MCF 10A (cell line): ENCODE measurements around the gene SUMO4. TPM values are rescaled to one million over a fixed set of nuclear protein-coding genes. Genes with fewer than 3 reads are reported as not detected.

ENCODE experiments used
- BruUV-seq: library from RNA; stranded (reverse); fragments of 400-500 nt; replicated peaks from 2 replicates; lab custom pipeline; 2021; lab: Mats Ljungman, UMichigan
- CTCF ChIA-PET: fragments of 300-600 bp; sonication (Branson Sonifier 250); formaldehyde crosslinking; extraction: SDS; loops from one replicate; lab custom pipeline; 2021; ENCODE audit warnings: antibody characterized with exemption, inconsistent platforms; lab: Yijun Ruan, JAX
- POLR2A ChIA-PET: fragments of 300-600, 350-650 bp; sonication (Branson Sonifier 250); formaldehyde crosslinking; extraction: SDS; loops from one replicate; lab custom pipeline; 2020; ENCODE audit warnings: antibody characterized with exemption, inconsistent platforms; lab: Yijun Ruan, JAX
- DNase-seq: peaks from one replicate; pipeline ENCODE4 v3.0.0-alpha.2; 2018; ENCODE audit not compliant: unreplicated experiment
- H3K27ac Mint-ChIP-seq: one replicate; pipeline ENCODE4 v1.8.0; 2022; ENCODE audit warnings: mild to moderate bottlenecking, low read depth, mixed read lengths; ENCODE audit not compliant: unreplicated experiment
- H3K27me3 Mint-ChIP-seq: one replicate; pipeline ENCODE4 v1.8.0; 2022; ENCODE audit warnings: mixed read lengths; ENCODE audit not compliant: insufficient read depth, unreplicated experiment
- H3K36me3 Mint-ChIP-seq: one replicate; pipeline ENCODE4 v1.8.0; 2022; ENCODE audit warnings: mild to moderate bottlenecking, moderate library complexity, mixed read lengths; ENCODE audit not compliant: insufficient read depth, unreplicated experiment
- H3K4me1 Mint-ChIP-seq: one replicate; pipeline ENCODE4 v1.8.0; 2022; ENCODE audit warnings: mixed read lengths; ENCODE audit not compliant: insufficient read depth, unreplicated experiment
- H3K4me3 Mint-ChIP-seq: one replicate; pipeline ENCODE4 v1.8.0; 2022; ENCODE audit warnings: mild to moderate bottlenecking, moderate library complexity, mixed read lengths; ENCODE audit not compliant: unreplicated experiment
- H3K9me3 Mint-ChIP-seq: one replicate; pipeline ENCODE4 v1.8.0; 2022; ENCODE audit warnings: mixed read lengths; ENCODE audit not compliant: unreplicated experiment
- intact Hi-C: fragments of 100-400 bp; cut with micrococcal nuclease; formaldehyde crosslinking; loops from 2 replicates; pipeline ENCODE4 v1.14.1; 2022
- total RNA-seq: library from RNA; stranded (reverse); gene quantifications from 2 replicates; pipeline ENCODE4 v1.2.3, GENCODE V29; 2022
- TF ChIP-seq, protein P1 (sequence below): fragments of 200-600 bp; IDR thresholded peaks from one replicate; pipeline ENCODE4 v1.8.0; 2022; ENCODE audit warnings: antibody characterized with exemption, mild to moderate bottlenecking; ENCODE audit not compliant: unreplicated experiment

The SUMO4 gene
- total RNA-seq, 1 experiment from 2014 or later = 2.1 TPM

DNA sequence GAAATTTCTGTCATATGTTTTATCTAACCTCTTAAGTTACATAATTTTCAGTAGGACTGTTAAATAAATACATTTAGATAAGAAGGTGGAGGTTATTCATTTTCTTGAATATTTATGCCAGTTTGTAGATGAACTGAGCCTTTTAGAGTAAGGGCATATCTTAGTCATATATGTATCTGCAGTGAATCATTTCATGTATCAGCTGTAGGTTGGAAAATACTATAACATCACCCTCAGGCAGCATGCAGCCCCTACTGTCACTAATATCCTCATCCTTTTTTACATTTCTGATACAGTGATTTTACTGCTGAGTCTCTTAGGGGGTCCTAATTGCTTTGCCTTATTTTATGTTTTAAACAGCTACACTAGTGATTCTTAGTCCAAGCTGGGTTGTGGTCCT, 19.5 kb upstream of the SUMO4 start:
- Mint-ChIP-seq H3K36me3 (peaks cover 65% of the 10 kb centered on the region), H3K27ac (no peak overlapping the region), H3K9me3 (peaks cover 8% of the 10 kb centered on the region), H3K27me3 (no peaks in the 10 kb centered on the region), H3K4me3 (no peak overlapping the region), H3K4me1 (peaks cover 8% of the 10 kb centered on the region)
- intact Hi-C loops = no loop called here
- POLR2A ChIA-PET = interaction anchor here (0.6 to 1.5 kb wide), 4 partner anchors 15 to 60 kb away, joined by 3 to 4 read pairs (median 3); no protein-coding TSS in a partner anchor
- TF ChIP-seq, protein P1, sequence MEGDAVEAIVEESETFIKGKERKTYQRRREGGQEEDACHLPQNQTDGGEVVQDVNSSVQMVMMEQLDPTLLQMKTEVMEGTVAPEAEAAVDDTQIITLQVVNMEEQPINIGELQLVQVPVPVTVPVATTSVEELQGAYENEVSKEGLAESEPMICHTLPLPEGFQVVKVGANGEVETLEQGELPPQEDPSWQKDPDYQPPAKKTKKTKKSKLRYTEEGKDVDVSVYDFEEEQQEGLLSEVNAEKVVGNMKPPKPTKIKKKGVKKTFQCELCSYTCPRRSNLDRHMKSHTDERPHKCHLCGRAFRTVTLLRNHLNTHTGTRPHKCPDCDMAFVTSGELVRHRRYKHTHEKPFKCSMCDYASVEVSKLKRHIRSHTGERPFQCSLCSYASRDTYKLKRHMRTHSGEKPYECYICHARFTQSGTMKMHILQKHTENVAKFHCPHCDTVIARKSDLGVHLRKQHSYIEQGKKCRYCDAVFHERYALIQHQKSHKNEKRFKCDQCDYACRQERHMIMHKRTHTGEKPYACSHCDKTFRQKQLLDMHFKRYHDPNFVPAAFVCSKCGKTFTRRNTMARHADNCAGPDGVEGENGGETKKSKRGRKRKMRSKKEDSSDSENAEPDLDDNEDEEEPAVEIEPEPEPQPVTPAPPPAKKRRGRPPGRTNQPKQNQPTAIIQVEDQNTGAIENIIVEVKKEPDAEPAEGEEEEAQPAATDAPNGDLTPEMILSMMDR = no peak
- CTCF ChIA-PET = interaction anchor here (0.7 to 1.2 kb wide), 2 partner anchors 54 to 319 kb away, joined by 3 read pairs; no protein-coding TSS in a partner anchor
- BruUV-seq = no TSS peak
- DNase-seq = no peak

GRCh38 chr6:149383371-149383770, 16.7 kb upstream of the SUMO4 start:
- ChIA-PET CTCF (interaction anchor here (1.4 kb wide), 1 partner anchor 32 kb away, joined by 3 read pairs; no protein-coding TSS in a partner anchor), POLR2A (interaction anchor here (0.6 kb wide), 2 partner anchors 175 to 384 kb away, joined by 3 read pairs; no protein-coding TSS in a partner anchor)
- TF ChIP-seq, protein P1 = no peak
- intact Hi-C loops = no loop called here
- Mint-ChIP-seq H3K27ac (no peak overlapping the region), H3K4me1 (peaks cover 11% of the 10 kb centered on the region), H3K4me3 (no peak overlapping the region), H3K36me3 (peaks cover 77% of the 10 kb centered on the region), H3K9me3 (peaks cover 6% of the 10 kb centered on the region), H3K27me3 (no peaks in the 10 kb centered on the region)
- no peak for DNase-seq
- BruUV-seq = no TSS peak

GRCh38 chr6:149384464-149384863, 15.6 kb upstream of the SUMO4 start:
- Mint-ChIP-seq H3K4me3 (no peak overlapping the region), H3K27ac (no peak overlapping the region), H3K27me3 (no peaks in the 10 kb centered on the region), H3K9me3 (no peaks in the 10 kb centered on the region), H3K36me3 (peaks cover 69% of the 10 kb centered on the region), H3K4me1 (peaks cover 5% of the 10 kb centered on the region)
- TF ChIP-seq, protein P1 = no peak
- POLR2A ChIA-PET = interaction anchor here (0.7 to 1.9 kb wide), 4 partner anchors 9 to 49 kb away, joined by 3 to 7 read pairs (median 4); no protein-coding TSS in a partner anchor
- CTCF ChIA-PET = interaction anchor here (0.6 kb wide), 1 partner anchor 47 kb away, joined by 3 read pairs; no protein-coding TSS in a partner anchor
- BruUV-seq = no TSS peak
- DNase-seq = no peak
- intact Hi-C loops = no loop called here

- H3K9me3 Mint-ChIP-seq = no peaks in the 10 kb centered on the region
- BruUV-seq = no TSS peak
- no peaks in the 10 kb centered on the region for H3K27me3 Mint-ChIP-seq
- H3K27ac Mint-ChIP-seq = peak overlapping the region; percentile 21
- TF ChIP-seq, protein P1 = no peak
- DNase-seq = no peak
- peaks cover 10% of the 10 kb centered on the region for H3K4me1 Mint-ChIP-seq
- ChIA-PET POLR2A (interaction anchor here (0.6 to 1.9 kb wide), 3 partner anchors 50 to 173 kb away, joined by 3 to 7 read pairs (median 4); partner anchors contain the start of gene TAB2), CTCF (interaction anchor here (0.5 kb wide), 1 partner anchor 61 kb away, joined by 3 read pairs; no protein-coding TSS in a partner anchor)
- H3K4me3 Mint-ChIP-seq = no peak overlapping the region
- H3K36me3 Mint-ChIP-seq = peaks cover 72% of the 10 kb centered on the region
- intact Hi-C loops = no loop called here
Measured at GRCh38 chr6:149385998-149386646, 13.9 kb upstream of the SUMO4 start.
